Kidney epithelial cell (primary cell): ENCODE results near the gene KRT82. TPM values are rescaled to one million over a fixed set of nuclear protein-coding genes. Genes with fewer than 3 reads are reported as not detected.

Experiments used
- DNase-seq: peaks from one replicate; pipeline ENCODE4 v3.0.0-alpha.2; 2010; ENCODE audit warnings: low read depth
- H3K27me3 ChIP-seq: 2 replicates; pipeline ENCODE4 v1.6.0; 2011; ENCODE audit warnings: low read length; ENCODE audit not compliant: control insufficient read depth, insufficient read depth
- H3K36me3 ChIP-seq: 2 replicates; pipeline ENCODE4 v1.5.1; 2011; ENCODE audit warnings: low read length; ENCODE audit not compliant: control insufficient read depth, insufficient read depth
- H3K4me3 ChIP-seq: 2 replicates; pipeline ENCODE4 v1.5.1; 2011; ENCODE audit warnings: low read depth, mild to moderate bottlenecking, control low read depth, low read length
- total RNA-seq: library from RNA; depleted of rRNA; stranded (reverse); fragments of >200 nt; gene quantifications from 2 replicates; pipeline ENCODE4 v1.2.3, GENCODE V29; 2015
- TF ChIP-seq, protein P1 (sequence below): IDR thresholded peaks from 2 replicates; pipeline ENCODE4 v1.5.1; 2011; ENCODE audit warnings: mild to moderate bottlenecking, moderate library complexity, low read length, control low read depth, inconsistent platforms; ENCODE audit not compliant: insufficient read depth, poor library complexity, severe bottlenecking

KRT82 gene
- total RNA-seq, 1 donor from 2014 or later = not detected

DNA sequence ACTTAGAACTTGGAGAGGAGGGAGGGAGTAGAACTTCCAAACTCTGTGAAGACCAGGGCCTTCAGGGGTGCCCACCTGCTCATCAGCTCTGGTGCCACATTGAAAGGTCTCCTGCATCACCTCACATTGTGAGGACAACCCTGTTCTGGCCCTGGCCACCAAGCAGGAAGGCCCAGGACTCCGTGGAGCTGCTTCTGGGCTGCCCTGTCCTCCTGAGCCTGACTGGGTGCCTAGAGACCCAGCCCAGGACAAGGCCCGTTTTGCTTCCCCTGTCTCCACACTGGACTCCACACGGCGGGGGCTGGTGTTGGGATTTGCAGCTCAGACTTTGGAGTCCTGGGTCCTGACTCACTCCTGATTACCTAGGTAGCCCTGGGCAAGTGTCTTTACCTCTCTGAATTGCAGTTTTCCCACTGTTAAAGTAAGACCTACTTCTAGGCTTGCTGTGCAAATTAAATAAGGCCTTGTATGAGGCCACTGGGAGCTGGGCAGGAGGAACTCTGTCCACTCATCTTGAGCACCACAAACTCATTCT, 12.5 kb upstream of the KRT82 start:
- no peaks in the 10 kb centered on the region for H3K36me3 ChIP-seq

DNA sequence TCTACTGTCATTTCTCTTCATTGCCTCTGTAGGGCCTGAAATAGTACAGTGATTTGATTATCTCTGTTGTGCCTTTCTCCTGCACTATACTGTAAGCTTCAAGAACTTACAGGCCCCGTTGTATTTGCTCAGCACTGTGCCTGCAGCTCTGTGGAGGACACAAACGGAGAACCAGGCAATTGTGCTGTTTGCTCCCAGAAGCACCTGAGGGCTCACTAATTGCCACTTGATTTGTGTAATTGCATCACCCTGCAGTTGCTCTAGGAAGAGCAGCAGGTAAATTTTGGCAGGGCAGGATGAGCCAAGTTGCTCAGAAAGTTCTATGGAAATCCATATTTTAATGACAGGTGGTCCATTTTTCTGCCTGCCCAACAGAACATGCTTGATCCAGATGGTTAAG, 11.6 kb upstream of the KRT82 start:
- H3K36me3 ChIP-seq = no peaks in the 10 kb centered on the region
- H3K27me3 ChIP-seq = no peaks in the 10 kb centered on the region
- no peak for DNase-seq
- TF ChIP-seq, protein P1, sequence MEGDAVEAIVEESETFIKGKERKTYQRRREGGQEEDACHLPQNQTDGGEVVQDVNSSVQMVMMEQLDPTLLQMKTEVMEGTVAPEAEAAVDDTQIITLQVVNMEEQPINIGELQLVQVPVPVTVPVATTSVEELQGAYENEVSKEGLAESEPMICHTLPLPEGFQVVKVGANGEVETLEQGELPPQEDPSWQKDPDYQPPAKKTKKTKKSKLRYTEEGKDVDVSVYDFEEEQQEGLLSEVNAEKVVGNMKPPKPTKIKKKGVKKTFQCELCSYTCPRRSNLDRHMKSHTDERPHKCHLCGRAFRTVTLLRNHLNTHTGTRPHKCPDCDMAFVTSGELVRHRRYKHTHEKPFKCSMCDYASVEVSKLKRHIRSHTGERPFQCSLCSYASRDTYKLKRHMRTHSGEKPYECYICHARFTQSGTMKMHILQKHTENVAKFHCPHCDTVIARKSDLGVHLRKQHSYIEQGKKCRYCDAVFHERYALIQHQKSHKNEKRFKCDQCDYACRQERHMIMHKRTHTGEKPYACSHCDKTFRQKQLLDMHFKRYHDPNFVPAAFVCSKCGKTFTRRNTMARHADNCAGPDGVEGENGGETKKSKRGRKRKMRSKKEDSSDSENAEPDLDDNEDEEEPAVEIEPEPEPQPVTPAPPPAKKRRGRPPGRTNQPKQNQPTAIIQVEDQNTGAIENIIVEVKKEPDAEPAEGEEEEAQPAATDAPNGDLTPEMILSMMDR = no peak
- no peak overlapping the region for H3K4me3 ChIP-seq

More for the DNA sequence above, 12.5 kb upstream of the KRT82 start:
- Histone ChIP-seq H3K27me3 (no peaks in the 10 kb centered on the region), H3K4me3 (no peak overlapping the region)
- TF ChIP-seq, protein P1 = no peak
- no peak for DNase-seq

DNA sequence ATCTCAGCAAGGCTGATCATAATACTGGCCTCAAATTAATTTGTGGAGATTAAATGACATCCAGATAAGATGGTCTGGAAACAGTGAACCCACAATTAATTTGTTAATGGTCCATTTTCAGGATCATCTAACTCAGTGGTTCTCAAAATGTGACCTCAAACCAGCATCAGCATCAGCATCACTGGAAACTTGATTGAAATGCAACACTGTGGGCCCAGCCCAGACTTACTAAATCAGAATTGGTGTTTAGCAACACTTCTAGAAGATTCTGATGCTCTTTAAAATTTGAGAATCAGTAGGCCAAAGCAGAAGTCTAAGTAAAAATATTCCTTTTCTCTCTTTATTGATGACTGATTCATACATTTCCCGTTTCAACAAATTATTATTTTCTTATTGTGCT, 10.7 kb upstream of the KRT82 start:
- H3K36me3 ChIP-seq = no peaks in the 10 kb centered on the region
- DNase-seq = no peak
- TF ChIP-seq, protein P1 = no peak

DNA sequence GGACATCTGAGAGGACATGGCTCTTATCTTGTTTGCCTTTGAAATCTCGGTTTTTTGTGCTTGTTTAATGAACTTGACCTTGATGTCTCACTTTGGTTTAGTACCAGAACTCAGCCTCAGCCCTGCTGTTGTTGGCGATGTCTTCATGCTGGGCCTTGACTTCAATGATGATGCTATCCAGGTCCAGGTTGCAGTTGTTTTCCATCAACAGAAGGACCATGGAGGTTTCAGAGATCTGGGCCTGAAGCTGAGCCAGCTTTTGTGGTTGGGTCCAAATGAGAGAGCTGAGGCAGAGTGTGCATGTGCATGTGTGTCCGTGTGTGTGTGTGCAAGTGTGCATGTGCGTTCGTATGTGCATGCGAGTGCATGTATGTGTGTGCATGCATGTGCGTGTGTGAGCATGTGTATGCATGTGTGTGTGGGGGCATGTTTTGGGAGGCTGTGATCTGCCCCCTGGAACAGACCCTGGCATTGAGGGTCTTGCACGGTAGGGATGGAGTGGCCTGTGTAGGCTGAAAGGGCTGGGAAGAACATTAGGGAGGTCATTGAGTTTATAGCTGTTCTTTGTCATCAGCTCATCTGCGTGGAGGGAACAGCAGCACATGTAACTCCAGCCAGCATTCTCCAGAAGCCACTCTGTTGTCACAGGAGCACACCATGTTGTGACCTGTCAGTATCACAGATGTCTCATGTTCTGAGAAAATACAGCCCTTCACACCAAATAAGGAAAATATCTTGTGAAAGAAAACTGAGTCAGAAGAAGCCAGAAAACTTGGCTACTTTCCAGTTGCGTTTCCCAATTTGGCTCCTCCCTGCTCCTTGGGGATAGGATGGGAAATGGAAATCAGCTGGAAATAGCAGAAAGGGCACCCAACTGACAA, 10.0 kb upstream of the KRT82 start:
- Histone ChIP-seq H3K4me3 (no peak overlapping the region), H3K27me3 (no peaks in the 10 kb centered on the region), H3K36me3 (no peaks in the 10 kb centered on the region)
- TF ChIP-seq, protein P1 = no peak
- no peak for DNase-seq

More for the DNA sequence above, 10.7 kb upstream of the KRT82 start:
- no peak overlapping the region for H3K4me3 ChIP-seq
- no peaks in the 10 kb centered on the region for H3K27me3 ChIP-seq

DNA sequence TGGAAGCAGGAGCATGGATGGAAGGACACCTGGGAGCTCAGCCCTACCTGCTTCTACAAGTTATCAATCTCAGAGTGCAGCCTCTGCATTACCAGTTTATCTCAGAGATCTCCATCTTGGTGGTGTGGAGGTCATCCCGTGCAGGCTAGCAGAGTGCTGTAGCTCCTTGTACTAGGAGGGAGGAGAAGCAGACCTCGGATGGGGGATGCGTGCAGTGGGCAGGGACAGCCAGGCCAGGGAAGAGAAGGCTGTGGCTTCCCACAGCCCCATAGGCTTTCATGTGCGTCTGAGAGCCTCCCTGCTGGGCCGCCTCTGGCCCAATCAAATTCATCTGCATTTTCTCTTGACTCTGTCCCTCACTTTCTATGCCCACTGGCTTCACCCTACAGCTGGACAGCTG, 8.8 kb upstream of the KRT82 start:
- Histone ChIP-seq H3K4me3 (no peak overlapping the region), H3K36me3 (no peaks in the 10 kb centered on the region), H3K27me3 (no peaks in the 10 kb centered on the region)
- no peak for DNase-seq
- TF ChIP-seq, protein P1 = no peak
